PC-3 (cell line): ENCODE results near the gene IL3. TPM values are rescaled to one million over a fixed set of nuclear protein-coding genes. Genes with fewer than 3 reads are reported as not detected.
"Not testable (repeated sequence)": the region's sequence is repeated elsewhere in the genome, so short reads cannot be mapped to it uniquely, and the experiment has no call there.

Experiments used
- ATAC-seq: fragments of 200-7000 bp; cut with Tn5 transposase; 2 replicates; pipeline ENCODE4 v1.9.1; 2020; ENCODE audit warnings: mild to moderate bottlenecking, moderate library complexity
- BruUV-seq: library from RNA; stranded (reverse); fragments of 400-500 nt; replicated peaks from 2 replicates; lab custom pipeline; 2021; lab: Mats Ljungman, UMichigan
- CTCF ChIA-PET: fragments of 300-600 bp; sonication (Branson Sonifier 250); formaldehyde crosslinking; loops from one replicate; lab custom pipeline; 2022; ENCODE audit warnings: antibody characterized with exemption; lab: Charles Lee
- POLR2A ChIA-PET: fragments of 300-600 bp; sonication (Branson Sonifier 250); formaldehyde crosslinking; loops from one replicate; lab custom pipeline; 2022; ENCODE audit warnings: antibody characterized with exemption; ENCODE audit not compliant: unreplicated experiment; lab: Charles Lee
- DNase-seq: peaks from one replicate; pipeline ENCODE4 v3.0.0-alpha.2; 2015
- H2AFZ ChIP-seq: fragments of 300-600 bp; sonication (generic); 2 replicates; pipeline ENCODE4 v1.6.0; 2016; ENCODE audit warnings: antibody characterized with exemption, low read length
- H3F3A ChIP-seq: fragments of 300-600 bp; sonication (generic); one replicate; pipeline ENCODE4 v1.6.0; 2017; ENCODE audit warnings: antibody characterized with exemption, low read length, control low read depth, mild to moderate bottlenecking; ENCODE audit not compliant: unreplicated experiment
- H3K27ac ChIP-seq: fragments of 300-600 bp; sonication (generic); 2 replicates; pipeline ENCODE4 v1.5.1; 2016; ENCODE audit warnings: mild to moderate bottlenecking, low read length
- H3K27me3 ChIP-seq: fragments of 300-600 bp; sonication (generic); 2 replicates; pipeline ENCODE4 v1.6.1; 2016; ENCODE audit warnings: low read length, mixed read lengths
- H3K36me3 ChIP-seq: fragments of 300-600 bp; sonication (generic); 2 replicates; pipeline ENCODE4 v1.6.1; 2016; ENCODE audit warnings: low read depth, mixed run types, low read length, mixed read lengths
- H3K4me1 ChIP-seq: fragments of 300-600 bp; sonication (generic); 2 replicates; pipeline ENCODE4 v1.5.1; 2016; ENCODE audit warnings: low read length; ENCODE audit not compliant: insufficient read depth
- H3K4me2 ChIP-seq: fragments of 300-600 bp; sonication (generic); 2 replicates; pipeline ENCODE4 v1.6.0; 2016; ENCODE audit warnings: low read length
- H3K4me3 ChIP-seq: fragments of 300-600 bp; sonication (generic); 2 replicates; pipeline ENCODE4 v1.5.1; 2016; ENCODE audit warnings: mild to moderate bottlenecking, low read length, mixed read lengths
- H3K79me2 ChIP-seq: fragments of 300-600 bp; sonication (generic); 2 replicates; pipeline ENCODE4 v1.6.1; 2017; ENCODE audit warnings: low read length, mixed read lengths
- H3K9ac ChIP-seq: fragments of 300-600 bp; sonication (generic); 2 replicates; pipeline ENCODE4 v1.6.0; 2016; ENCODE audit warnings: mild to moderate bottlenecking, low read length
- H3K9me2 ChIP-seq: fragments of 300-600 bp; sonication (generic); replicated peaks from 2 replicates; pipeline ENCODE4 v1.6.1; 2016; ENCODE audit warnings: mixed run types, low read length, mixed read lengths
- H3K9me3 ChIP-seq: fragments of 300-600 bp; sonication (generic); 2 replicates; pipeline ENCODE4 v1.6.1; 2016; ENCODE audit warnings: low read length, mixed read lengths
- H4K20me1 ChIP-seq: fragments of 300-600 bp; sonication (generic); 2 replicates; pipeline ENCODE4 v1.6.1; 2016; ENCODE audit warnings: low read length, mixed read lengths
- CTCF ChIP-seq: fragments of 300-600 bp; sonication (generic); conservative IDR thresholded peaks from 2 replicates; pipeline ENCODE4 v1.5.1; 2017; ENCODE audit warnings: antibody characterized with exemption, low read depth, mild to moderate bottlenecking, low read length
- EZH2 ChIP-seq: fragments of 300-600 bp; sonication (generic); IDR thresholded peaks from one replicate; pipeline ENCODE4 v1.6.1; 2017; ENCODE audit warnings: antibody characterized with exemption, mild to moderate bottlenecking, low read length; ENCODE audit not compliant: unreplicated experiment
- EZH2phosphoT487 ChIP-seq: fragments of 300-600 bp; sonication (generic); IDR thresholded peaks from 2 replicates; pipeline ENCODE4 v1.6.1; 2018; ENCODE audit warnings: mild to moderate bottlenecking, antibody characterized with exemption, low read length, borderline replicate concordance
- intact Hi-C: fragments of 100-400 bp; cut with micrococcal nuclease; formaldehyde crosslinking; loops from 2 replicates; pipeline ENCODE4 v1.9.0; 2023
- total RNA-seq: library from RNA; depleted of rRNA; stranded (reverse); fragments of >200 nt; gene quantifications from 2 replicates; pipeline ENCODE4 v1.2.3, GENCODE V29; 2014

IL3 gene
- total RNA-seq, 1 experiment from 2014 or later, result not detected

- DNase-seq (no peak), ATAC-seq (no peak)
- Histone ChIP-seq H3K79me2 (no peaks in the 10 kb centered on the region), H3K36me3 (no peaks in the 10 kb centered on the region), H3K9me2 (no peaks in the 10 kb centered on the region), H2AFZ (no peak overlapping the region), H3F3A (peaks cover 6% of the 10 kb centered on the region), H3K4me3 (no peak overlapping the region), H4K20me1 (no peaks in the 10 kb centered on the region), H3K9me3 (no peaks in the 10 kb centered on the region), H3K4me2 (peak overlapping the region; percentile 61), H3K27ac (peak overlapping the region; percentile 96), H3K9ac (peak overlapping the region; percentile 70), H3K4me1 (peaks cover 40% of the 10 kb centered on the region), H3K27me3 (no peaks in the 10 kb centered on the region)
- ChIA-PET CTCF (no interaction called here), POLR2A (no interaction called here)
- no TSS peak for BruUV-seq
- no peak for TF ChIP-seq EZH2
- TF ChIP-seq CTCF, result no peak
- intact Hi-C loops, result loop anchor here (2.0 kb wide), 1 partner anchor 31 kb away; the partner anchor contains the start of gene CSF2
Measured at GRCh38 chr5:132103969-132104391, 43.5 kb downstream of the IL3 start.

- no peak overlapping the region for H2AFZ ChIP-seq
- no peaks in the 10 kb centered on the region for H4K20me1 ChIP-seq
- H3K4me1 ChIP-seq, result peaks cover 39% of the 10 kb centered on the region
- peaks cover 6% of the 10 kb centered on the region for H3F3A ChIP-seq
- no TSS peak for BruUV-seq
- CTCF ChIA-PET, result no interaction called here
- H3K9me2 ChIP-seq, result no peaks in the 10 kb centered on the region
- no peaks in the 10 kb centered on the region for H3K27me3 ChIP-seq
- intact Hi-C loops, result no loop called here
- TF ChIP-seq EZH2, result no peak
- no peak for TF ChIP-seq CTCF
- no peak for TF ChIP-seq EZH2phosphoT487
- POLR2A ChIA-PET, result interaction anchor here (0.7 kb wide), 1 partner anchor 189 kb away, joined by 38 read pairs; no protein-coding TSS in a partner anchor
- ATAC-seq (no peak; the same call in 1 of the 2 replicates), DNase-seq (peak; percentile 51)
- H3K9ac ChIP-seq, result peak overlapping the region; percentile 70
- H3K36me3 ChIP-seq, result no peaks in the 10 kb centered on the region
- no peaks in the 10 kb centered on the region for H3K79me2 ChIP-seq
- peak overlapping the region; percentile 96 for H3K27ac ChIP-seq
- H3K9me3 ChIP-seq, result no peaks in the 10 kb centered on the region
- no peak overlapping the region for H3K4me3 ChIP-seq
- peak overlapping the region; percentile 61; the same call in 1 of the 2 replicates for H3K4me2 ChIP-seq
Measured at GRCh38 chr5:132104556-132104955, 44.1 kb downstream of the IL3 start.

GRCh38 chr5:132105688-132106087 is 45.2 kb downstream of the IL3 start:
- peaks cover 6% of the 10 kb centered on the region for H3F3A ChIP-seq
- ChIA-PET POLR2A (interaction anchor here (0.6 kb wide), 1 partner anchor 269 kb away, joined by 3 read pairs; no protein-coding TSS in a partner anchor), CTCF (no interaction called here)
- intact Hi-C loops, result no loop called here
- TF ChIP-seq CTCF (no peak), EZH2phosphoT487 (no peak), EZH2 (no peak)
- no peaks in the 10 kb centered on the region for H3K9me2 ChIP-seq
- no peaks in the 10 kb centered on the region for H3K9me3 ChIP-seq
- no peak overlapping the region for H3K27ac ChIP-seq
- H3K27me3 ChIP-seq, result no peaks in the 10 kb centered on the region
- H3K4me3 ChIP-seq, result no peak overlapping the region
- no peaks in the 10 kb centered on the region for H4K20me1 ChIP-seq
- no peaks in the 10 kb centered on the region for H3K36me3 ChIP-seq
- no peaks in the 10 kb centered on the region for H3K79me2 ChIP-seq
- ATAC-seq (no peak), DNase-seq (no peak)
- H3K4me1 ChIP-seq, result peaks cover 39% of the 10 kb centered on the region
- H3K9ac ChIP-seq, result no peak overlapping the region
- no TSS peak for BruUV-seq
- no peak overlapping the region for H2AFZ ChIP-seq
- H3K4me2 ChIP-seq, result no peak overlapping the region

- intact Hi-C loops, H2AFZ ChIP-seq, H3K27ac ChIP-seq, H3K4me3 ChIP-seq, CTCF ChIA-PET, H3K4me2 ChIP-seq, H4K20me1 ChIP-seq, BruUV-seq, H3K9me3 ChIP-seq, H3K9me2 ChIP-seq, H3K9ac ChIP-seq, H3F3A ChIP-seq, ATAC-seq, H3K79me2 ChIP-seq, H3K36me3 ChIP-seq, POLR2A ChIA-PET, DNase-seq, H3K27me3 ChIP-seq: not testable (repeated sequence)
- H3K4me1 ChIP-seq, result peaks cover 17% of the 10 kb centered on the region
Measured at GRCh38 chr5:132108495-132108894, 48.0 kb downstream of the IL3 start.
